H1 (cell line): Measurements from ENCODE around the gene ITIH4. TPM values are rescaled to one million over a fixed set of nuclear protein-coding genes. Genes with fewer than 3 reads are reported as not detected.

Experiments
- CTCF ChIA-PET: fragments of 300-600 bp; sonication (Branson Sonifier 250); formaldehyde crosslinking; loops from one replicate; lab custom pipeline; 2021; ENCODE audit not compliant: partially characterized antibody; lab: Charles Lee
- POLR2A ChIA-PET: fragments of 300-600 bp; sonication (Branson Sonifier 250); formaldehyde crosslinking; loops from one replicate; lab custom pipeline; 2021; ENCODE audit warnings: inconsistent platforms; ENCODE audit not compliant: partially characterized antibody; lab: Charles Lee
- DNase-seq, 2 experiments: peaks; one replicate each; pipeline versions ENCODE4 v3.0.0 to v3.0.0-alpha.2; 2010 to 2022; ENCODE audit warnings: low spot score in 2 of 2, low read depth in 1 of 2, mixed read lengths in 1 of 2
- FAIRE-seq: peaks from 2 replicates; lab custom pipeline; 2011; peaks lifted over from hg19 to GRCh38; lab: Jason Lieb, UNC
- H2AFZ ChIP-seq: 2 replicates; pipeline ENCODE4 v1.8.1; 2012; ENCODE audit warnings: low read length, inconsistent platforms
- H2AK5ac ChIP-seq: 2 replicates; pipeline ENCODE4 v1.6.1; 2013; ENCODE audit warnings: low read depth, low read length
- H2BK120ac ChIP-seq: replicated peaks from 2 replicates; pipeline ENCODE3; 2013; ENCODE audit warnings: low read depth, low read length, inconsistent platforms
- H2BK12ac ChIP-seq: 2 replicates; pipeline ENCODE4 v1.6.1; 2013; ENCODE audit warnings: low read depth, low read length
- H2BK15ac ChIP-seq: 2 replicates; pipeline ENCODE4 v1.6.1; 2013; ENCODE audit warnings: low read length
- H2BK20ac ChIP-seq: 2 replicates; pipeline ENCODE4 v1.6.1; 2013; ENCODE audit warnings: low read length
- H2BK5ac ChIP-seq: 2 replicates; pipeline ENCODE4 v1.6.1; 2013; ENCODE audit warnings: low read depth, low read length
- H3K14ac ChIP-seq: 2 replicates; pipeline ENCODE4 v1.6.1; 2013; ENCODE audit warnings: inconsistent platforms; ENCODE audit not compliant: insufficient read length
- H3K18ac ChIP-seq: 2 replicates; pipeline ENCODE4 v1.6.1; 2013; ENCODE audit warnings: low read length; ENCODE audit errors: extremely low read depth
- H3K23ac ChIP-seq: 2 replicates; pipeline ENCODE4 v1.6.1; 2013; ENCODE audit warnings: inconsistent platforms; ENCODE audit not compliant: insufficient read length
- H3K23me2 ChIP-seq: 2 replicates; pipeline ENCODE4 v1.6.1; 2013; ENCODE audit warnings: low read depth, low read length
- H3K27ac ChIP-seq: 2 replicates; pipeline ENCODE4 v1.6.1; 2011; ENCODE audit warnings: low read depth, low read length, inconsistent platforms
- H3K27me3 ChIP-seq, 4 experiments: replicated peaks in 1 of 4; 1 replicate in 1 of 4; 2 replicates in 3 of 4; pipeline versions ENCODE4 v1.6.1 to v1.8.1; 2011 to 2013; ENCODE audit warnings: low read length in 3 of 4, mild to moderate bottlenecking in 3 of 4, inconsistent platforms in 2 of 4, mixed read lengths in 2 of 4, moderate library complexity in 1 of 4; ENCODE audit not compliant: control insufficient read depth in 3 of 4, insufficient read depth in 3 of 4; ENCODE audit errors: extremely low read depth in 1 of 4
- H3K36me3 ChIP-seq, 4 experiments: 2 replicates each; pipeline versions ENCODE4 v1.6.1 to v1.8.1; 2011 to 2013; ENCODE audit warnings: mild to moderate bottlenecking in 4 of 4, low read length in 3 of 4, moderate library complexity in 2 of 4, control low read depth in 1 of 4, inconsistent platforms in 1 of 4; ENCODE audit not compliant: insufficient read depth in 4 of 4, control insufficient read depth in 2 of 4
- H3K4ac ChIP-seq: replicated peaks from 2 replicates; pipeline ENCODE3; 2013; ENCODE audit warnings: low read length, low read depth, mixed read lengths, inconsistent platforms; ENCODE audit not compliant: insufficient read length
- H3K4me1 ChIP-seq, 4 experiments: replicated peaks in 1 of 4; 1 replicate in 1 of 4; 2 replicates in 3 of 4; pipeline versions ENCODE4 v1.6.1 to v1.8.1; 2011 to 2013; ENCODE audit warnings: low read length in 3 of 4, inconsistent platforms in 2 of 4, mixed read lengths in 1 of 4; ENCODE audit not compliant: insufficient read depth in 4 of 4, control insufficient read depth in 3 of 4
- H3K4me2 ChIP-seq, 2 experiments: 2 replicates each; pipeline versions ENCODE4 v1.6.1 to v1.8.1; 2011 to 2013; ENCODE audit warnings: low read depth in 2 of 2, low read length in 2 of 2, control low read depth in 1 of 2, inconsistent platforms in 1 of 2, mild to moderate bottlenecking in 1 of 2; ENCODE audit not compliant: insufficient read depth in 1 of 2
- H3K4me3 ChIP-seq, 4 experiments: fragments of 200-600, 300-600 bp in 1 of 4; sonication (generic), shearing (Covaris generic), sonication (Bioruptor Twin) in 1 of 4; 2 replicates each; pipeline versions ENCODE4 v1.5.1 to v1.8.1; 2011 to 2016; ENCODE audit warnings: low read length in 4 of 4, low read depth in 3 of 4, control low read depth in 2 of 4, inconsistent platforms in 2 of 4, mild to moderate bottlenecking in 2 of 4, mixed read lengths in 1 of 4, moderate library complexity in 1 of 4; ENCODE audit not compliant: insufficient read depth in 2 of 4; ENCODE audit errors: extremely low read depth in 1 of 4
- H3K56ac ChIP-seq: replicated peaks from 2 replicates; pipeline ENCODE3; 2013; ENCODE audit warnings: low read depth, mild to moderate bottlenecking, mixed read lengths, low read length, inconsistent platforms; ENCODE audit not compliant: insufficient read length
- H3K79me1 ChIP-seq: 2 replicates; pipeline ENCODE4 v1.6.1; 2013; ENCODE audit warnings: low read depth, low read length, control low read depth
- H3K79me2 ChIP-seq, 2 experiments: 2 replicates each; pipeline versions ENCODE4 v1.6.1 to v1.8.1; 2012 to 2013; ENCODE audit warnings: low read length in 2 of 2, mild to moderate bottlenecking in 2 of 2, inconsistent platforms in 1 of 2; ENCODE audit not compliant: insufficient read depth in 2 of 2, control insufficient read depth in 1 of 2
- H3K9ac ChIP-seq, 4 experiments: replicated peaks in 1 of 4; 1 replicate in 1 of 4; 2 replicates in 3 of 4; pipeline versions ENCODE4 v1.6.1 to v1.8.1; 2011 to 2013; ENCODE audit warnings: low read depth in 3 of 4, low read length in 3 of 4, control low read depth in 2 of 4, mild to moderate bottlenecking in 2 of 4, moderate library complexity in 2 of 4, inconsistent platforms in 1 of 4; ENCODE audit errors: extremely low read depth in 1 of 4
- H3K9me3 ChIP-seq, 2 experiments: 2 replicates each; pipeline versions ENCODE4 v1.6.1 to v1.8.1; 2012 to 2013; ENCODE audit warnings: mild to moderate bottlenecking in 2 of 2, moderate library complexity in 2 of 2, control low read depth in 1 of 2, inconsistent platforms in 1 of 2, low read depth in 1 of 2, low read length in 1 of 2, mixed read lengths in 1 of 2; ENCODE audit not compliant: insufficient read depth in 2 of 2
- H4K20me1 ChIP-seq, 2 experiments: replicated peaks in 1 of 2; 2 replicates each; pipeline versions ENCODE3 to v1.8.1; 2011 to 2013; ENCODE audit warnings: inconsistent platforms in 2 of 2, low read length in 2 of 2, mild to moderate bottlenecking in 1 of 2; ENCODE audit not compliant: insufficient read depth in 2 of 2, control insufficient read depth in 1 of 2
- H4K5ac ChIP-seq: 2 replicates; pipeline ENCODE4 v1.6.1; 2013; ENCODE audit warnings: low read length, low read depth, mixed read lengths, inconsistent platforms; ENCODE audit not compliant: insufficient read length
- H4K8ac ChIP-seq: 2 replicates; pipeline ENCODE4 v1.8.0; 2013; ENCODE audit warnings: mild to moderate bottlenecking, moderate library complexity, low read length, inconsistent platforms; ENCODE audit not compliant: insufficient read depth; ENCODE audit errors: extremely low read depth
- H4K91ac ChIP-seq: replicated peaks from 2 replicates; pipeline ENCODE3; 2013; ENCODE audit warnings: low read length, mixed read lengths, inconsistent platforms; ENCODE audit not compliant: insufficient read length
- NANOG ChIP-seq: IDR thresholded peaks from 2 replicates; pipeline ENCODE4 v1.6.1; 2011; ENCODE audit warnings: low read length, low read depth, mild to moderate bottlenecking, inconsistent platforms; ENCODE audit not compliant: insufficient read depth, poor library complexity, severe bottlenecking
- SAP30 ChIP-seq: fragments of 300-600 bp; sonication (generic); IDR thresholded peaks from 2 replicates; pipeline ENCODE4 v1.7.1; 2012; ENCODE audit warnings: low read length, moderate library complexity, mild to moderate bottlenecking, inconsistent platforms; ENCODE audit not compliant: insufficient read depth, insufficient replicate concordance
- SIRT6 ChIP-seq: IDR thresholded peaks from one replicate; pipeline ENCODE4 v1.7.1; 2012; ENCODE audit warnings: low read length, inconsistent platforms
- WGBS, 2 experiments: shearing (Covaris generic) in 1 of 2; methylation state at CpG; one replicate each; pipeline versions ENCODE4 v1.1.6 to v1.1.7; 2013 to 2015; ENCODE audit warnings: low lambda C conversion rate in 2 of 2, mixed read lengths in 2 of 2, inconsistent platforms in 1 of 2, low coverage in 1 of 2, missing lambda C conversion rate in 1 of 2; ENCODE audit not compliant: insufficient replicate concordance in 2 of 2, insufficient coverage in 1 of 2, insufficient read length in 1 of 2; ENCODE audit errors: extremely low coverage in 1 of 2, missing lambda C conversion rate in 1 of 2; 5-methylcytosine and 5-hydroxymethylcytosine counted together
- polyA plus RNA-seq, 7 experiments: library from polyadenylated mRNA; depleted of rRNA in 3 of 7; stranded (reverse) in 5 of 7; unstranded in 2 of 7; fragments of >200 nt in 5 of 7; fragments of 200-250 nt in 2 of 7; gene quantifications; 1 replicate in 5 of 7; 2 replicates in 1 of 7; 4 replicates in 1 of 7; pipeline versions ENCODE4 v1.2.1 to v1.2.3, GENCODE V29; 2011 to 2013; ENCODE audit warnings: missing spikeins in 2 of 7, mixed read lengths in 2 of 7
- total RNA-seq: library from RNA; stranded (reverse); fragmentation: NEBNext Ultra II Directional; extraction: Animal tissue kit (Norgen Biotek cat#: 25700); gene quantifications from 2 replicates; pipeline ENCODE4 v1.2.1, GENCODE V29; 2021

ITIH4 gene
- total and polyA plus RNA-seq, 2 of the 8 experiments (the other 6 are each of a cell fraction or from before 2014, with no cell fraction given), result 3.4 to 3.7 TPM

DNA sequence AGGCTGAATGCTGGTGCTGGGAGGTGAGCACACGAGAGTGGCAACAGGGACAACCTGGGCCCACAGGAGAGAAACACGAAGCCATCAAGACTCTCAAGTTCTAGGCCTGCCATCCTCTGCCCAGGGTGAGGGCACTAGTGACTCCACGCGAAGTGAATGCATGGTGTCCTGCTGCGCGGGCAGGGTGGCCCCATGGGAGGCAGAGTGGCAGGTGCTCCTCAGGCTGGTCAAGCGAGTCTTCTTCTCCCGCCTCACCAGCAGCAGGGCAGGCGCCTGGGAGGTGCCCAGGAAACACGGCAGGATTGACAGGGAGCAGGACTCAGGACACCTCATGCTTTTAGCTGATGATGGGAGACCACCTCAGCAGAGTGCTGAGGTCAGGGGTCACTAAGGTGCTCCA, 40.0 kb upstream of the ITIH4 start:
- FAIRE-seq, result no peak
- Histone ChIP-seq H3K23ac (no peak overlapping the region), H2BK15ac (no peak overlapping the region), H3K4me3 (no peak overlapping the region), H3K4ac (no peak overlapping the region), H3K4me1 (peaks cover 0 to 4% (median 1%) of the 10 kb centered on the region in 4 experiments; a peak in 3 of 7 replicates), H3K36me3 (no peaks in the 10 kb centered on the region), H4K91ac (no peak overlapping the region), H3K79me1 (peaks cover 3% of the 10 kb centered on the region), H2BK12ac (no peak overlapping the region), H2BK20ac (no peak overlapping the region), H2AK5ac (no peak overlapping the region), H2BK120ac (no peak overlapping the region), H3K9ac (no peak overlapping the region), H3K4me2 (no peak overlapping the region), H3K9me3 (no peaks in the 10 kb centered on the region; a peak in 3 of 4 replicates), H2BK5ac (no peak overlapping the region), H3K27me3 (no peaks in the 10 kb centered on the region), H3K56ac (no peak overlapping the region), H2AFZ (no peak overlapping the region)
- POLR2A ChIA-PET, result interaction anchor here (0.7 kb wide), 1 partner anchor 14 kb away, joined by 3 read pairs; no protein-coding TSS in a partner anchor
- no peak for TF ChIP-seq NANOG
- no peak for TF ChIP-seq SAP30
- TF ChIP-seq SIRT6, result no peak
- TF ChIP-seq, all 59 proteins: peak for 0
- Histone ChIP-seq H3K79me2 (peaks cover 0 to 3% of the 10 kb centered on the region in 2 experiments; a peak in 1 of 4 replicates), H4K5ac (no peak overlapping the region), H4K8ac (no peak overlapping the region), H3K14ac (no peak overlapping the region), H3K23me2 (no peaks in the 10 kb centered on the region; the same call in 1 of the 2 replicates), H3K27ac (no peak overlapping the region), H3K18ac (no peak overlapping the region), H4K20me1 (peaks cover 0 to 2% of the 10 kb centered on the region in 2 experiments)
- DNase-seq, result no peak
- CTCF ChIA-PET, result interaction anchor here (1.0 to 1.3 kb wide), 5 partner anchors 12 to 200 kb away, joined by 3 to 4 read pairs (median 3); partner anchors contain the start of gene STIMATE
- WGBS, 2 experiments, result 94% methylated on average over 10 of the region's 10 CpGs; no CpG with 5 or more reads in 1 of the 2 experiments
